ENCODE results near the gene PLCH1. TPM values are rescaled to one million over a fixed set of nuclear protein-coding genes. Genes with fewer than 3 reads are reported as not detected.

Gene PLCH1
- total and polyA plus RNA-seq, 2 experiments from 2014 or later = 8.1 to 25.3 TPM

DNA sequence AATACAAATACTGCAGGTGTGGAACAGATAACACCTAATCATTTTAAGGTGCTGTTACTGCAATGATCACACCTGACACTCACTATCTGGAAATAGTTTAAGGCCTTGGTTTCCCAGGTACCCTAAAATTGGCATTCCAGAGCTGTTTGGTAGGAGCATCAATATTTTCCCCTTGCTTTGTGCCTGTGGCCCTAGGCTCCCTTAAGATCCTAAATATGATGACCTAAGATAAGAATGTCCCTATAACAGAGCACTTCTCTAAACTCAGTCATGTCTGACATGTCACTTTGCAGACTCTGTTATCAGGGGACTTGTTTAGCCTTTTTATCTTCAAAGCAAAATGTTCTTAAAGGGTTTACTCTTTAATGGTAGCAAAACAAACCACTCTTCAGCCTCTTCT lies 335.5 kb downstream of the PLCH1 start (continued):
- TF ChIP-seq, protein P1, sequence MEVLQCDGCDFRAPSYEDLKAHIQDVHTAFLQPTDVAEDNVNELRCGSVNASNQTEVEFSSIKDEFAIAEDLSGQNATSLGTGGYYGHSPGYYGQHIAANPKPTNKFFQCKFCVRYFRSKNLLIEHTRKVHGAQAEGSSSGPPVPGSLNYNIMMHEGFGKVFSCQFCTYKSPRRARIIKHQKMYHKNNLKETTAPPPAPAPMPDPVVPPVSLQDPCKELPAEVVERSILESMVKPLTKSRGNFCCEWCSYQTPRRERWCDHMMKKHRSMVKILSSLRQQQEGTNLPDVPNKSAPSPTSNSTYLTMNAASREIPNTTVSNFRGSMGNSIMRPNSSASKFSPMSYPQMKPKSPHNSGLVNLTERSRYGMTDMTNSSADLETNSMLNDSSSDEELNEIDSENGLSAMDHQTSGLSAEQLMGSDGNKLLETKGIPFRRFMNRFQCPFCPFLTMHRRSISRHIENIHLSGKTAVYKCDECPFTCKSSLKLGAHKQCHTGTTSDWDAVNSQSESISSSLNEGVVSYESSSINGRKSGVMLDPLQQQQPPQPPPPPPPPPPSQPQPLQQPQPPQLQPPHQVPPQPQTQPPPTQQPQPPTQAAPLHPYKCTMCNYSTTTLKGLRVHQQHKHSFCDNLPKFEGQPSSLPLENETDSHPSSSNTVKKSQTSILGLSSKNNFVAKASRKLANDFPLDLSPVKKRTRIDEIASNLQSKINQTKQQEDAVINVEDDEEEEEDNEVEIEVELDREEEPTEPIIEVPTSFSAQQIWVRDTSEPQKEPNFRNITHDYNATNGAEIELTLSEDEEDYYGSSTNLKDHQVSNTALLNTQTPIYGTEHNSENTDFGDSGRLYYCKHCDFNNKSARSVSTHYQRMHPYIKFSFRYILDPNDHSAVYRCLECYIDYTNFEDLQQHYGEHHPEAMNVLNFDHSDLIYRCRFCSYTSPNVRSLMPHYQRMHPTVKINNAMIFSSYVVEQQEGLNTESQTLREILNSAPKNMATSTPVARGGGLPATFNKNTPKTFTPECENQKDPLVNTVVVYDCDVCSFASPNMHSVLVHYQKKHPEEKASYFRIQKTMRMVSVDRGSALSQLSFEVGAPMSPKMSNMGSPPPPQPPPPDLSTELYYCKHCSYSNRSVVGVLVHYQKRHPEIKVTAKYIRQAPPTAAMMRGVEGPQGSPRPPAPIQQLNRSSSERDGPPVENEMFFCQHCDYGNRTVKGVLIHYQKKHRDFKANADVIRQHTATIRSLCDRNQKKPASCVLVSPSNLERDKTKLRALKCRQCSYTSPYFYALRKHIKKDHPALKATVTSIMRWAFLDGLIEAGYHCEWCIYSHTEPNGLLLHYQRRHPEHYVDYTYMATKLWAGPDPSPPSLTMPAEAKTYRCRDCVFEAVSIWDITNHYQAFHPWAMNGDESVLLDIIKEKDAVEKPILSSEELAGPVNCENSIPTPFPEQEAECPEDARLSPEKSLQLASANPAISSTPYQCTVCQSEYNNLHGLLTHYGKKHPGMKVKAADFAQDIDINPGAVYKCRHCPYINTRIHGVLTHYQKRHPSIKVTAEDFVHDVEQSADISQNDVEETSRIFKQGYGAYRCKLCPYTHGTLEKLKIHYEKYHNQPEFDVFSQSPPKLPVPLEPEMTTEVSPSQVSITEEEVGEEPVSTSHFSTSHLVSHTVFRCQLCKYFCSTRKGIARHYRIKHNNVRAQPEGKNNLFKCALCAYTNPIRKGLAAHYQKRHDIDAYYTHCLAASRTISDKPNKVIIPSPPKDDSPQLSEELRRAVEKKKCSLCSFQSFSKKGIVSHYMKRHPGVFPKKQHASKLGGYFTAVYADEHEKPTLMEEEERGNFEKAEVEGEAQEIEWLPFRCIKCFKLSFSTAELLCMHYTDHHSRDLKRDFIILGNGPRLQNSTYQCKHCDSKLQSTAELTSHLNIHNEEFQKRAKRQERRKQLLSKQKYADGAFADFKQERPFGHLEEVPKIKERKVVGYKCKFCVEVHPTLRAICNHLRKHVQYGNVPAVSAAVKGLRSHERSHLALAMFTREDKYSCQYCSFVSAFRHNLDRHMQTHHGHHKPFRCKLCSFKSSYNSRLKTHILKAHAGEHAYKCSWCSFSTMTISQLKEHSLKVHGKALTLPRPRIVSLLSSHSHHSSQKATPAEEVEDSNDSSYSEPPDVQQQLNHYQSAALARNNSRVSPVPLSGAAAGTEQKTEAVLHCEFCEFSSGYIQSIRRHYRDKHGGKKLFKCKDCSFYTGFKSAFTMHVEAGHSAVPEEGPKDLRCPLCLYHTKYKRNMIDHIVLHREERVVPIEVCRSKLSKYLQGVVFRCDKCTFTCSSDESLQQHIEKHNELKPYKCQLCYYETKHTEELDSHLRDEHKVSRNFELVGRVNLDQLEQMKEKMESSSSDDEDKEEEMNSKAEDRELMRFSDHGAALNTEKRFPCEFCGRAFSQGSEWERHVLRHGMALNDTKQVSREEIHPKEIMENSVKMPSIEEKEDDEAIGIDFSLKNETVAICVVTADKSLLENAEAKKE (CRISPR knock-in tag; IDR thresholded peaks at IDR 0.05) = no peak
- TF ChIP-seq ZNF114 (CRISPR knock-in tag; IDR thresholded peaks at IDR 0.05) (no peak), CREB1 (CRISPR knock-in tag; IDR thresholded peaks at IDR 0.05; ENCODE audit: low read depth) (no peak), EZH2 (IDR thresholded peaks at IDR 0.05; ENCODE audit: low read depth, unreplicated experiment) (no peak), ZNF331 (CRISPR knock-in tag; IDR thresholded peaks at IDR 0.05; ENCODE audit: low read depth) (no peak), NANOG (IDR thresholded peaks at IDR 0.05; ENCODE audit: borderline replicate concordance) (no peak)
- TF ChIP-seq, protein P2, sequence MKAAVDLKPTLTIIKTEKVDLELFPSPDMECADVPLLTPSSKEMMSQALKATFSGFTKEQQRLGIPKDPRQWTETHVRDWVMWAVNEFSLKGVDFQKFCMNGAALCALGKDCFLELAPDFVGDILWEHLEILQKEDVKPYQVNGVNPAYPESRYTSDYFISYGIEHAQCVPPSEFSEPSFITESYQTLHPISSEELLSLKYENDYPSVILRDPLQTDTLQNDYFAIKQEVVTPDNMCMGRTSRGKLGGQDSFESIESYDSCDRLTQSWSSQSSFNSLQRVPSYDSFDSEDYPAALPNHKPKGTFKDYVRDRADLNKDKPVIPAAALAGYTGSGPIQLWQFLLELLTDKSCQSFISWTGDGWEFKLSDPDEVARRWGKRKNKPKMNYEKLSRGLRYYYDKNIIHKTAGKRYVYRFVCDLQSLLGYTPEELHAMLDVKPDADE (IDR thresholded peaks at IDR 0.05) = no peak

DNA sequence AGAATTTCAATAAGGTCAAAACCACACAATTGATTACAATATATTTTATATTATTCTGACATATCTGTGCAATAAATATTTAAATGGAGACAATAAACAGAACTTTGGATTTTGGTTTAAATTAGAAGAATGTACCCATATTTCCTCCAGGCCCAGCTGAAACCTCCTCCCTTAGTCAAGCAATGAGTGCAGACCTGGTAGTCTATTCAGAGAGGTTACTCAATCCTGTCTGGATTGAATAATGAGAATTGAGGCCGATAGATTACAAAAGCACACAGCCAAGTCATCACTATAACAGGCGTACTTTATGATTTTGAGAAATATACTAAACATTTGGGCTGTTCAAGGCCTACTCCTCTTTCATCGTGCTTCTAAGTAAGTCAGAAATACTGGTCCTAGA lies 336.9 kb downstream of the PLCH1 start:
- Mint-ChIP-seq H3K9me3 (peaks cover 9% of the 10 kb centered on the region; the same call in 2 of the 3 replicates), H3K4me1 (peaks cover 3% of the 10 kb centered on the region), H3K4me3 (no peak overlapping the region), H3K27me3 (ENCODE audit: insufficient read depth, low read depth, poor library complexity) (no peaks in the 10 kb centered on the region), H3K36me3 (ENCODE audit: low read depth) (0 out of 3 replicates have a peak, but pooled peaks cover 5% of the 10 kb centered on the region), H3K27ac (no peak overlapping the region)
- peaks cover 4% of the 10 kb centered on the region for H3K4me1 ChIP-seq (ENCODE audit: insufficient read depth)
- no peaks in the 10 kb centered on the region for H3K9me2 ChIP-seq (ENCODE audit: insufficient read depth)
- H3K79me2 ChIP-seq (replicated peaks; ENCODE audit: insufficient read depth) = no peaks in the 10 kb centered on the region
- DNase-seq (ENCODE audit: low spot score) (no peak), ATAC-seq (no peak)
- 0 out of 2 replicates have a peak, but pooled peaks cover 6% of the 10 kb centered on the region for H3K36me3 ChIP-seq (ENCODE audit: insufficient read depth)
- no peak overlapping the region for H3K4me3 ChIP-seq
- H3K4me2 ChIP-seq = no peak overlapping the region
- no peaks in the 10 kb centered on the region for H3F3A ChIP-seq (replicated peaks; ENCODE audit: low read depth)
- no peak overlapping the region for H3K27ac ChIP-seq (ENCODE audit: low read depth)
- no peaks in the 10 kb centered on the region for H3K27me3 ChIP-seq (ENCODE audit: insufficient read depth)
- H2AFZ ChIP-seq = no peak overlapping the region
- no peaks in the 10 kb centered on the region for H4K20me1 ChIP-seq (replicated peaks; ENCODE audit: insufficient read depth)
- TF ChIP-seq CREB1 (CRISPR knock-in tag; IDR thresholded peaks at IDR 0.05; ENCODE audit: low read depth) (no peak), REST (IDR thresholded peaks at IDR 0.05; ENCODE audit: unreplicated experiment) (no peak), POLR2AphosphoS5 (IDR thresholded peaks at IDR 0.05; ENCODE audit: low read depth) (no peak), CTCF (conservative IDR thresholded peaks at IDR 0.05; ENCODE audit: low read depth in 2 of 2) (no peak), JUNB (IDR thresholded peaks at IDR 0.05; ENCODE audit: unreplicated experiment) (no peak), ZNF114 (CRISPR knock-in tag; IDR thresholded peaks at IDR 0.05) (no peak), ZNF331 (CRISPR knock-in tag; IDR thresholded peaks at IDR 0.05; ENCODE audit: low read depth) (no peak), NANOG (IDR thresholded peaks at IDR 0.05; ENCODE audit: borderline replicate concordance) (no peak), EZH2phosphoT487 (IDR thresholded peaks at IDR 0.05; ENCODE audit: unreplicated experiment) (no peak), EZH2 (IDR thresholded peaks at IDR 0.05; ENCODE audit: low read depth, unreplicated experiment) (no peak)
